GM18499 (cell line): ENCODE data around the gene SHISA2.

ENCODE experiments used
- ATAC-seq: cut with Tn5 transposase; IDR thresholded peaks from one replicate; pipeline ENCODE4 v1.9.1; 2021; ENCODE audit warnings: moderate number of reproducible peaks; ENCODE audit not compliant: insufficient read depth, unreplicated experiment

SHISA2 gene

DNA sequence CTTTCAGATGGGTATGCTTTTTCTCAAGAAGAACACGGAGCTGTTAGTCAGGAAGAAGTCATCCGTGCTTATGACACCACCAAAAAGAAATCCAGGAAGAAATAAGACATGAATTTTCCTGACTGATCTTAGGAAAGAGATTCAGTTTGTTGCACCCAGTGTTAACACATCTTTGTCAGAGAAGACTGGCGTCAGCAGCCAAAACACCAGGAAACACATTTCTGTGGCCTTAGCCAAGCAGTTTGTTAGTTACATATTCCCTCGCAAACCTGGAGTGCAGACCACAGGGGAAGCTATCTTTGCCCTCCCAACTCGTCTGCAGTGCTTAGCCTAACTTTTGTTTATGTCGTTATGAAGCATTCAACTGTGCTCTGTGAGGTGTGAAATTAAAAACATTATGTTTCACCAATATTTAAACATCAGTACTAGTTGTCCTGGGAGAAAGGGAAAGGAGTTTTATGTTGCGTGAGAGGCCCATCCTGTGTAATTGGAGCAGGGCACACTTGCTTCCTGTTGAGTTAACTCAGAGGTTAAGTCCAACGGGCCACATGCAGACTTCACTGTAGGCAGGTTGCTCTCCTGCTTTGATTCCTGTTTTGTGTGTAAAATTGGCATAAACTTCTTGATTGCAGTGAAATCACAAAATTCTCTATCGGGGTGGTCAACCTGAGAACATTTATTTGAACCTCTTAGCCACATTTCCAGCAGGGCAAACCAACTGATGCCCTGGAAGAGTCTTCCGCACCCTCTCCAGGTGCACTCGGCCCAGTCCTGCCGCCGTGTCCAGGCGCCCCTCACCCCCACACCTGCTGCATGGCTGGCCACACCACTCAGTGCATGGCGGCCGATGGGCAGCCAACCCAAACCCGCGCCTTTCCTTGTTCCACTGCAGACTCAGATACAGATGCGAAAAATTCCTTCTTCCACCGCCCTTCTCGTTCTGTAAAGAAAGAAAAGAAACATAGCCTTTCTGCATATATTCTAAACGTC, 31.6 kb downstream of the SHISA2 start:
- no peak for ATAC-seq

DNA sequence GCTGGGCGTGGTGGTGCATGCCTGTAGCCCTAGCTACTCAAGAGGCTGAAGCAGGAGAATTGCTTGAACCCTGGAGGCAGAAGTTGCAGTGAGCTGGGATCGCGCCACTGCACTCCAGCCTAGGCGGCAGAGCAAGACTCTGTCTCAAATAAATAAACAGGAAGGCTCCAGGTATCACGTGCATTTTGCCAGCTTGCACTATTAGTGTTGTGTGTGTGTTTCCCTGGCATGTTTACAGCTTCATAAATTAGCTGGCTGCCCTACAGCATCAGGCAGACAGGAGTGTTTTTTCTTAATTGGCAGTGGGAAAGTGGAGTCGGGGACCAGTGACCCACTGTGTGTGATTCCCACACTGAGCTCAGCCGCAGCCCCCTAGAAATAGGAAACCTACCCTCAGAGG, 32.6 kb downstream of the SHISA2 start:
- no peak for ATAC-seq

DNA sequence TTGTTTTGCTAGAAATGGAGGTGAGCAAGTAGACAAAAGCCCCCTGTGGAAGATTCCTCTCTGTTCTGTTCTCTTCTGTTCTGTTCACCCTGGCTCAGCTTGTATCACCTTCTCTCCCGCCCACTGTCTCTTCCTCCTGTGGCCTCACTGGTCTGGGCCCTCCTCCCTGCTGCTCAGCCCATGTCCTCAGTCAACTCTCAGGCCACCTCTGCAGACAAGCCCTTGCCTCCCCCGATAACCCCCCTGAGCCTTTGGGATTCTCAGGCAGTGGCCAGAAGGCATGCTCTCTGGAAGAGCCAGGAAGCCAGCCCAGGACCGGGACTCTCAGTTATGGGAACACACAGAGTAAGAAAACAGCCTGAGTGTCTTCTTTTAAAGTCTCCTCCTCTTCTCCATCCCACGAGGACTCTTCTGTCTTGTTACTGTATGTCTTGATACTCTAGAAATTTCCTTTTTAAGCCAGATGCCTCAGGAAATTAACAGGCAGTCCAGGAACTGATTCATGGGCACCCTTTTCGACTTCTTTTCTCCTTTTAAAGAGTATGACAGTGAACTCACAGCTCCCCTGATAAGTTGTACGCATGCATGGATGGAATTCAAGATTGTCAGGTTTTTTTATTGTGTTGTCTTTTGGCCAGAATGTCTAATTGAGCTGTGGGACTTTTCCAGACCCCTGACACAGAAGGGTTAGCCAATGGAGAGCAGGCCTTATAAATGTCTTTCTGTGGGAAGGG, 33.7 kb downstream of the SHISA2 start:
- no peak for ATAC-seq

DNA sequence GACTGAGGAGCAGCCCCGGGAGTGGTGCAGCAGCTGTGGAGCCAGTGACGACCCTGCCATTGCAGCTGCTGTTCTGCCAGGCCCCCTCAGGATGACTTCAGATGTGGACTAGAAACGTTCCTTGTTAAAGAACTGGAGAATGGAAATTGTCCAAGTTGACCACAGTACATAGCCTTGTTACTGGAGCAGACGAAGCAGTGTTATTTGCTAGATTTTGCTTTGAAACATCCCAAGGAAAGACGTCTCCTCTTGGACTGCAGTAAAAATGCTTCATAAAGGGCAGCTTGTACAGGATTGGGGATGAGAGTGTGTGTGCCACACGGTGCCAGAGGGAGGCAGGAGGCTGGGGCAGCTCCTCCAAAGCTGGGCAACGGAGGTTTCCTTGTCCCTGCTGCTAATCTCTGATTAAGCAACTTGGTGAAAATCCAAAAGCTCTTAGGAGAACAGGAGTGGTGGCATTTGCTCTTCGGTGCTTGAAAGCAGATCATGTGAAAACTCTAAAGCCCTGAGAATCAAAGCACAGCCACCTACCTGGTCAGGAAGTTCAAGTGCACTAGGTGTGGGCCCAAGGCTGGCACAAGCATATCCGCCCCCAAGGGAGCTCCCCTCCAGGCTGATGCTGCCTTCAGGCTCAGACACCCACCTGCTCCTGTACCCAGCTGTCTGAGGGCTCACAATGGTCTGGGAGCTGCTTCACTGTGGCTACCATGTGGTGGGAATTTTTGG, 34.5 kb downstream of the SHISA2 start:
- no peak for ATAC-seq

DNA sequence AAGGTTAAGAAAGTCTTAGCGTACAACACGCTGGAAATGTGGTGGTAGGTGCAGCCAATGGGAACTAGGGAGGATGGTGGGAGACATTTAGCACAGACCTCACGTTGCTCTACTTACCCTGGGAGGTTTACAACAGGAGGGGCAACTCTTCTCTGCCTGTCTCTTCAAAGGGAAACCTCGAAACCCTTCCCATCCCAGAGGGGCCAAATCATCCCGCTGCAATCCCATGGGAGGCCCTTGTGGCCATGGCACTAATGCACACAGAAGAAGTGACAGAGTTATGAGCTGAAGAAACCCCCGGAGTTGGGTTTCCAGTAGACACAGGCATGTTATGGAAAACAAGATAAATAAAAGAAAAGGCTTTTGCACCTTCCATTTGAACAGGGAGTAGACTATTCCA, 35.6 kb downstream of the SHISA2 start:
- ATAC-seq: no peak

DNA sequence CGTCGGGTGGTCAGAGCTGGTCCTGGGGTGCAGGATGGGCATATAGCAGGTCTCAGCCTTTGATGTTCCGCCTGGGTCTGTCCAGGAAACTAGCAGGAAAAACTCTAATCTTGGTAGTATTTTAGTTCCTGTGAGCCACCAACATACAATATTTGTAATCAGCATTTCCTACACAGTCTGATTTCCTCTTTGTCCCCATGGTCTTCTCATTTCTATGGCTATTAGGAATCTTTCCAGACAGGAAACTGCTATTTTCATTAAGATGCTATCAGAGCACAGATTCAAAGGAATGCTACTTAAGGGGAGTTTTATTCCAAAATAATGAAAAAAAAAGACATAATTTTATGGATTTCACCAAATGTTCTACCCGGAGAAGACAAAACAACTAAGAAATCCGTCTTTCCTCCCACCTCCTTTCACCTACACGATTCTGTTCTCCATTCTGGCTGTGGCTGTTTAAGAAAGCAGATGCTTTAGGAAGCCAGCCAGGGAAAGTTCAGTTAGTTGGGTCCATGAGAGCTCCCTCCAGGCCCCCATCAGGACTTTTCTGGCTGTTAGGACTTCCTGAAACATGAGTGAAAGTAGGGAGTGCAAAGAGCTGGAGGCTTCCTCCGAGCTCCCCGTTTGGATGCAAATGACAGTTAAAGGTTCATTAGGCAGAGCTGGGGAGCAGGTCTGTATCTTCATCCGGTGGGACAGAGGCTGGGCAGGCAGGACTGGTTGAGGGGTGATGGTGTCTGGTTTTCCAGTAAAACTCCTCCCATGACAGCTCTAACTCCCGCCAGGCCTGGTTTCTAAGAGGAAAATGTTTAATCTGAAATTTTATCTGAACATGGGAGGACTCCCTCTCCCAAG, 36.3 kb downstream of the SHISA2 start:
- ATAC-seq: no peak

DNA sequence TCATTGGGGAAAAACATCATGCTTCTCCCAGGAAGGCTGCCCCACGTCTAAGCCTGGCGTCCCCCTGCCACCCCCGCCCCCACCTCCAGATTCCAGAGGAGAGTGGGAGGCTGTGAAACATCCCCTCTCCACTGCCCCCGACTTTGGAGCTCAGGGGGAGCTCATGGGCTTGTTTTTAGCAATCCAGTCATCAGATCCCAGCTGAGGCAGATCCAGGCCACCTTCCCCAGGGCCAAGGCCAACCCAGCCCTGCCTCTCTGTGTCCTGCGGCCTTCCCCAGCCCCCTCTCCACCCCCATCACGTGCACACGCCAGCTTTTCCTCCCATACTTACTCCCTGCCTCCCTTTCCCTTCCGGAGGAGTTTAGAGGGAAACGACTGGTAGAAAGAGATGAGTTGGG, 38.8 kb downstream of the SHISA2 start:
- no peak for ATAC-seq

DNA sequence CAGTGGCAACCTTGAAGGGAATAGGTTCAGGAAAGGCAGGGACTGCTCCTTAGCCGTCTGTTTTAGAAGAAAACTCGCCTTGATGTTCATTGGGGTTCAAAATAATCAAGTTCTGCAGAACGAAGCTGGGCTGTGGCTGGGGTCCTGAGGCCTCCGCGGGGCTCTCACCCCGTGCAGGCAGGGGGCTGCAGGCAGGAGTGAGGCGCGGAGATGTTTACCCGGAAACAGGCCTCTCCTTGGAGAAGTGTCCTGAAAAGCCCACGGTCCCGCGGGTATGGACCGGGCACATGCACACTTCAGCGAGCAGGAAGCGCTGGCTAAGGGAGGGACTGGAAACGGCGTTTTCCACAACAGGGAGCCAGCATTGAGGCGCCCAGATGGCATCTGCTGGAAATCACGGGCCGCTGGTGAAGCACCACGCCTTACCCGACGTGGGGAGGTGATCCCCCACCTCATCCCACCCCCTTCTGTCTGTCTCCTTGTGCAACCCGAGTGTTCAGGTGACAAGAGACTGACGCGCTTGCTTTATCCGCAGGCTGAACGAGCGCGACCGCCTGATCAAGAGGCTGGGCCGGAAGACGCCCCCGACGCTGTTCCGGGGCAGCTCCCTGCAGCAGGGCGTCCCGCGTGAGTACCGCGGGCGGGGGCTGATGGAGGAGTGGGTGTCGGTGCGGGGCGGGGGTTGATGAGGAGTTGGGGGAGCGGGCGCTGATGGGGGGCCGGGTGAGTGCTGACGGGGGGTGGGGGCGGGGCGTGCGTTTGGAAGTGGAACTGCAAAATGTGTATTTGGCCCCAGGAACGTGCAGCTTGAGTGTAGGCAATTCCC, 39.6 kb downstream of the SHISA2 start:
- ATAC-seq: no peak

DNA sequence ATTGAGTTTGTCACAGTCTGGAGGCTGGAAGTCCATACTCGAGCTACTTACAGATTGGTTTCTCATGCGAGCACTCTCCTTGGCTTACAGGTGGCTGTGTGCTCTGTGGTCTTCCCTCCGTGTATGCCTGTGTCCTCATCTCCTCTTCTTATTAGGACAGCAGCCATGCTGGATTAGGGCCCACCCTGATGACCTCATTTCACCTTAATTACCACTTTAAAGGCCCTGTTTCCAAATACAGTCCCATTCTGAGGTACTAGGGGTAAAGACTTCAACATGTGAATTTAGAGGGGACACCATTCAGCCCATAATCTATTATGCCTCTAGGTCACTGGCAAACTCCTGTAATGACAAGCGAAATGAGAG, 40.6 kb downstream of the SHISA2 start:
- no peak for ATAC-seq

DNA sequence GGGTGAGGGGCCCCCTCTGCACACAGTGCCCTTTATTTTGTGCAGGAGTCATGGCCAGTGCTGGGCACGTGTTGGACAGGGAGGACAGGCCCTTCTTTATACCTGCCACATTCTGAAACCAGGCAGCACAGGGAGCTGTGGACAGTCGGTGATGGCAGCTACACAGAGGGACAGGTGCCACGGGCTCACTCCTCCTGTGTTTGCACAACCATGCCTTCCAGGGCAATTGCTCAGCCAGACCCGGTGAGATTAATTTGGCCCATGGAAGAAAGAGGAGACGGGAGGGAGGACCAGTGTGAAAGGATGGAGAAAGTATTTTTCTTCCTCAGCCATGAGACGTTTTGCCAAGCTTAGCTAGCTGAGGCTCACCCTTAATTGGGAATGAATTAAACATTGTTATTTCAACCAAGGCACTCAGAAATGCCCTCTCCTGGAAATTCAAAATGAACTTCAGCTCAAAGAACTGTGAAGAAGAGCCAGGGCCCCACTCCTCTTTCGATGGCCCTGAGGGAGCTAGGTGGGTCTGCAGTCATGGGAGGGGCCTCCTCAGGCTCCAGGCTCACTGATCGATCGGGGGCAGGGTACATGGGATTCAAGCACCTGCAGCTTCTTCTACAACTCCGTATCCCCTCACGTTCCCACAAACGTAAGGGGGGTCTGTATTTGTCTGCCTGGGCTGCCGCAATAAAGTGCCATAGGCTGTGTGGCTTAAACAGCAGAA, 41.2 kb downstream of the SHISA2 start:
- no peak for ATAC-seq

DNA sequence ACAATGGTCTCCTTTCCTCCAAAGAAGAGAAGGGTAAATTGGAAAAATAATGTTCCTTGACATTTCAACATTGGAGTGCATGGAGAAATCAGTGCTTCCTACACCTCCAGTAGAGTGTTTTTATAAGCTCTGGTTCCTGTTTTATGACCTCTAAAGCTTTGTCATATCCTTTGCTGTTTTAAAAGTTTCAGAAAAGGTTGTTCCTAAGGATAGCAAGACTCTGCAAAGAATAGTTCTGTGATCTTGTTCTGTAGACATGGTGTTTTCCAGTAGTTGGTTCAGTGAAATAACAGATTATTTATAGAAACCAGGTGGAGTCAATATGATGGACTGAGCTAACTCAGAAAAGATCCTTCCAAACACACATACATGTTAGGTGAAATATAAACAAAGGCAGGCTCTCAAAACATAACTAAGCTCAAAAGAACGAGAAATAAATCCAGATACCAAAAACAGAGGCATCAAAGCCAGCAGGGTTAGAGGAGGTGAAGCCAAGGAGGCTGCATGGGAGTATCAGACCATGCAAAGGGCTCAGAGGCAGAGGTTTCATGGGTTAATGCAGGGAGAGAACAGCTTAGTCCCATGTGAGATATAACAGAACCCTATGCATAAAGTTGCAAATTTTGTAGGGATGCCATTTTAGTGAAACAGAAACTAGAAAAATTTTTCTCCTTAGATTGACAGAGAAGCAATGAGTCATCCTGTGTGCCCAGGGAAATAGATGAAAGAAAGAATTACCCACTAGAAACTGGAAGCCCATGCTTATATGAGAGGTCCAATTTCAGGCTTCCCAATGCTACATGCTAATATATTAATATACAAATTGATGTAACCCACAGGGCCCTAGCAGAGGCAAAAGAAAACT, 44.3 kb downstream of the SHISA2 start:
- ATAC-seq: no peak
